D341Med (cell line): Measurements from ENCODE around the gene TNIK.

Experiments used
- DNase-seq: peaks from one replicate; pipeline ENCODE4 v3.0.0; 2012; ENCODE audit warnings: low spot score

Gene TNIK

GRCh38 chr3:171362575-171362974 is 97.6 kb downstream of the TNIK start:
- no peak for DNase-seq

GRCh38 chr3:171358881-171359198 is 101.4 kb downstream of the TNIK start:
- no peak for DNase-seq

- DNase-seq: no peak
Measured at GRCh38 chr3:171358181-171358880, 101.9 kb downstream of the TNIK start.

- no peak for DNase-seq
Measured at GRCh38 chr3:171357721-171358120, 102.5 kb downstream of the TNIK start.

DNA sequence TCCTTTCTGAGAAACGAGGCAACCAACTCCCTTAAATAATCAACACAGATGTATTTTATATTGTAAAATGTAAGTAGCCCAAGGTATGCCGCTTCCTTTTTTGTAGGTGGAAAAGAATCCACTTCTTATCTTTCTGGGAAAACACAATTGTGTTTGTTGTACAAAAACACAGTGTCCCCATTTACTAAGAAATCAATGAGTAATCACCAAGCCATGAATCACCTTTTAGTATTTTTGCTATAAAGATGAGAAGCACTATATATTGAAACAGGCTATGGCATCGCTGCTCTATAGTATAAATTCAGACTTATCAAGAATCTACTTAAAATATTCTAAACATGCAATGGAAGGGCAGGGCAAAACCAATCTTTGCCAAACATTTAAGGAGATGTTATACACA is 104.0 kb downstream of the TNIK start:
- no peak for DNase-seq

DNA sequence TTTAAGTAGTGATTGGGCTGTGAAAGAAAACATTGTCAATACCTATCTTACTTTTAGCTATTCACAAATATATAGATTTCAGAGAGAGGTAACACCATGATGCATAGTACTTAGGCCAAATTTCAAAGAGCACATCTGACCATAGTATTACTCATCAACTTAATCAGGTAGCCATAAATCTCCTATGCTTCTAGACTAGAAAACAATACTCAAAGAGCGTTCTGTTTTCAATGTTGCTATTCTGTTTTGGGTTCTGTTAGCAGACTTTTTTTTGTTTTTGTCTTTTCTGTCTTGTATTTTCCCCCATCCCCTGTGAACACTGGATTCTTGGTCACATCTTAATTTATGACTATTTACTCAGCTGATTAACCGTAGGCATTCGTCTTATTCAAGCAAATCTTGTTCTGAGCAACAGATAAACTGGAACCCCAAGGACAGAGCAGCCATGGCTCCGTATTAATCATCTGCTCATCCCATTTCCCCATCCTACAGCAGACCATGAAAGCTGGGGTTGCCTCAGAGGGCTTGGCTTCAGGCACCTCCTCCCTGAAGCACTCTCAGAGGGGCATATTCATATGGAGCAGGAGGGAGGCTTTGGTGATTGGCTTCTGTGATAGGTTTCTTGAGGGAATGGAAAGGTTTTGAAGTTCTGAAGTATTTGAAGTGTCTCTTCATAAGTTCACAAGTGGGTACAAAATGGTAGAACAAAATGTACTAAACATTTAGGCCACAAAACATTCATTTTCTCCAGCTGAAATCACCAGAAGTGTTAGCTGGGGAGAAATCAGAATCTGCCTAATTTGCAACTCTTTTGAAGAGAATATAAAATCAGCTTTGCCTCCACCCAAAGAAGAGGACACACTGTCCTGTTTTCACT is 105.3 kb downstream of the TNIK start:
- DNase-seq: no peak

DNA sequence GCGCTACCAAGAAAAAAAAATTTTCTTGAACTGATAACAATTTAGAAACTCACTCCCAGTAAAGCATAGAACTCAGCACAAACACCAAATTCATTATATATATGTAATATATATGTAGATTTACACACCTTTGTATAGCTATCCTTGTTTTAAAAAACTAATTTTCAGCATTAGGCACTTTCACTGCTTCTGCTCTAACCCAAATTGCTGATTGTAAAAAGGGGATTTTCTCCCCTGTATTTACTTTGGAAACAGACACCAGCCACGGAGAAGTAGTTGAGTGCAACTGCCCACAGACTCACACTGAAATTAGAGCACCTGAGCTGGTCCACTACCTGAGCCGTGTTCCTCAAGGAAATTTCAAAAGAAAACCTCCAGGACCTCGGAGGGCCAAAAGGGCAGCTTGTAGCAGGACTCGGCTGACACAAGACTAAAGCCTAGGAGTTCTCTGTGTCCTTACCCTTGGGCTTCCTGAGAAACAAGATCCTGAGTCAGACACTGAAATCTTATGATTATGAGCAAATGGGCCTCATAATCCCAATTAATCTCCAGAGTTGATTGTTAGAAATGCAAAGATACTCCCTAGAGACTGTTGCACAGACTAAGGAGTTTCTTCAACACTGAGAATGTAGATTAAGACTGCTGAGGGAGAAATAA is 106.0 kb downstream of the TNIK start:
- peak; percentile 48 for DNase-seq

DNA sequence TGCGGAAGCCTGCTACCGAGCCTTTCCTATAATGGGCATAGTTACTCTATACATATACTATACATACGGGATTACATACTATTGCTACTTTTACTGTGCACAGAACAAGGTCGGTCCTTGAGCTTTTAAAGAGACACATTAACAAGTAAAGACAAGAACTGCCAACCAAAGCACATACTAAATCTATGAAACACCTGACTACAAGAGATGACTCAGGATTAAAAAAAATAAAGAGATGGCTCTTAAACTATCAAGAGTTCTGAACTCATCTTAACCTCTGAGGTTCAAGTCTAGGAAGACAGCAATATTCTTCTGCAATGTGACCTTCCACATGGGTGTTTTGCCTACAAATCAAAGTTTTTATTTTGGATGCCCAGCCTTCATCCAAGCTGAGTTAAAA is 106.8 kb downstream of the TNIK start:
- DNase-seq: no peak

- DNase-seq: no peak
Measured at GRCh38 chr3:171352387-171352935, 107.7 kb downstream of the TNIK start.

DNA sequence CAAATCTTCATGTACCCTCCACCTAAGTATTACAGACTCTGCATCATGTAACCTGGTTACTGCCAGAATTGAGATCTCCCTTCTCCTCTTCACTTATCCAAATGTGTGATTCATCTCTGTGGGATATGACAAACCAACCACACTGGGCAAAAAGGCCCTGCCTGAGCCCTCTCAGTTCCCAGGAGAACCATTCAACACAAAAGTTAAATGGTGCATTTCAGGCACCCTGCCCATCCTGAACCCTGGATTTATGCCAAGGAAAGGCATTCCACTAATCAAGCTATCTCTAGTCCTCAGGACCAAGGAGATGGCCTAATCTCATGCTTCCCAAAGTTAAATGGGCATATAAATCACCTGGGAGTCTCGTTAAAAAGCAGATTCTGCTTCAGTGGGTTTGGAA is 108.5 kb downstream of the TNIK start:
- no peak for DNase-seq

GRCh38 chr3:171350364-171350763 is 109.8 kb downstream of the TNIK start:
- no peak for DNase-seq

DNA sequence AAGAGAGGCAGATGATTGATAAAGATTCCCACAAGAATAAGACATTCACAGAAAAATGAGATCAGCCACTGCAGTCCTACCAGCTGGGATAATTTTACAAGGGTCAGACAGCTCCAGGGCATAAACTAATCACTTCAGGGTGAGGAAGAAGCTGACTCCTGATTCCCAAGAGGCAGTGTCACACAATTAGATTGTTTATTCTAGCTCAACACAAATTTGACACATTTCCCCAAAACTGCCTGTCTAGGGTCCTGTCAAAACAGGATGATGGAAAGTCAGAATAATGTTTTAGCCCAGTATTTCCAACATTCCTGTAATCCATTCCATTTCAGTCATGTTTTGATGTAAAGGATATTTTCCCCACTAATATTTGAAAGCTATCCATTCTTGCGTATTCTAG is 110.8 kb downstream of the TNIK start:
- no peak for DNase-seq

- DNase-seq: no peak
Measured at GRCh38 chr3:171348121-171348520, 112.1 kb downstream of the TNIK start.

DNA sequence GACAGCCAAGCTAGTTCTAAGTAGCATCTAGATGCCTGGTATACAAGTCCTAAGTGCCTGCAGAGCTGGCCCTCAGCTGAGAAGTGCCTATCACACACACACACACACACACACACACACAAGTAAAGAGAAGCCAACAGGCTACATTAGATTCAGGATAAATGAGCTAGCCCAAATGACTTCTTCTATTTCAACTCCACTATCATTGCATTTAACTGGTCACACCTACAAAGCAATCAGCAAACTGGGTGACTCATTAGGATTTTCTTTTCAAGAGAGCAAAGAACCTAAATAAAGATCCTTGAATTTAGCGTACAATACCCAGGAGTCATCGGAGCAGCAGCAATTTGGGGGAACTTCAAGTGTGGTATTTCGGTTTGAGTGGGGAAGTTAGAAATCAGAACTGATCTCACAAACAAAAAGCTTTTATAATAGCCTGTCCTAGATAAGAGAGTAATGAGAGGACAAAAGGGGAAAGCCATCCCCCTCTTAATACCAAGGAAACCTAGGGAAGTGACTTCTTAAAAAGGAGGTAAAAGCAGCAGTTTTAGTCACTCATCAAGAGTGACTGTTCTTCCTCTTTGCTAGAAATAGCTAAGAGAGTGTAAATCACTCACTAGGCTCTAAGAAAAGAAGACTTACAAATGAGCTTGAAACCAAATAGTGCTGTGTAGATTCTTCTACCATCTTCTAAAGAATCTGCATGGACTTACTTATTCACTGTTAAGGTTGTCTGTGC is 112.7 kb downstream of the TNIK start:
- no peak for DNase-seq

- DNase-seq: no peak
Measured at GRCh38 chr3:171346582-171347300, 113.5 kb downstream of the TNIK start.

- DNase-seq: no peak
Measured at GRCh38 chr3:171346019-171346418, 114.2 kb downstream of the TNIK start.

DNA sequence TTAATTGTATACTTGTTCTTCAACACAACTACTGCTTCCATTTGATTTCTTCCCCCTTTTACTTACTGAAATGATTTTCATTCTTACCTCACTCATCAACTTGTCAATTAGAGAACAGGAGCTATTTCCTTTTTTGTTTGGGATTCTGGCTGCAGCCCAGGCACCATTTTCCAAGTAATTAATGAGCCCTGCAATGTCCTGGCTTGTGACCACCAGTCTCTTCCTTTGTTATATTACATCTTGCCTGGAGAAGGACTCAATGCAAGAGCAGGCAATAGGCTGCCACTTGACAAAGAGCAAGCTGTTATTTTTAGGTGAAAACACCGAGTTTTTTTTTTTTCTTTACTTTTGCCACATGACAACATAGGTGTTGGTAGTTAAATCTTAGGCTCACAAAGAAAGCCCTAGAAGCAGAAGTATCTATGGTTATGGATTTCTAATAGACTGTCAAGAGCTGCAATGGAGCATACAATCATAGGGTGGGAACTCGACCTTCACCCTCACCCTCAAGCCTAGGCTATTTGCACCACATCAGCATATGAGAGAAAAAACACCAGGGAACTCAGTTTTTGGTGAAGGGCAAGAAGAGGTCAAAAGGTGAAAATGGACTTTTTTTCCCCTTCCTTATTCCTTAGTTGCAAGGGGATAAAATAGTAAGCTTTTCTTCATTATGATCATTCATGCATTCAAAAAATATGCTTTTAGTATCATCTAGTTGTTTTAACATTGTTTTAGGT is 114.9 kb downstream of the TNIK start:
- DNase-seq: no peak

- no peak for DNase-seq
Measured at GRCh38 chr3:171343693-171344092, 116.5 kb downstream of the TNIK start.

DNA sequence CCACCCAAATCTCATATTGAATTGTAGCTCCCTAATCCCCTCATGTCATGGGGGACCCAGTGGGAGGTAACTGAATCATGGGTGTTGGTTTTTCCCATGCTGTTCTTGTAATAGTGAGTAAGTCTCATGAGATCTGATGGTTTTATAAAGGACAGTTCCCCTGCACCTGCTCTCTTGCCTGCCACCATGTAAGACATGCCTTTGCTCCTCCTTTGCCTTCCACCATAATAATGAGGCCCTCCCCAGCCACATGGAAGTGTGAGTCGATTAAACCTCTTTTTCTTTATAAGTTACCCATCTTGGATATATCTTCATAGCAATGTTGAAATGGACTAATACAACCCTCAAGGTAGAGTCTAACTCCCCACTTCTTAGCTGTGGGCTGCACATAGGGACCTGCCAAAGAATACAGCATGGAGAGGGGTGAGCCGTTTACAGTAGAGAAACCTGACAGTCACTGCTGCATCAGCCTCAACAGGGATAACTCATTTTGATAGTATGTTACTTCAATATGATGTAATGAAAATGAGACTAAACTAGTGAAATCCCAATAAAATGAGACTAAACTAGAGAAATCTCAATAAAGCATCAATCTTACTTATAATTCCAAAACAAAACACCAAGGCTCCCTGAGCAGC is 117.3 kb downstream of the TNIK start:
- no peak for DNase-seq

GRCh38 chr3:171342200-171342599 is 118.0 kb downstream of the TNIK start:
- no peak for DNase-seq
